ENCODE data around the gene ADGRF4. TPM values are rescaled to one million over a fixed set of nuclear protein-coding genes. Genes with fewer than 3 reads are reported as not detected.

The ADGRF4 gene
- total RNA-seq, 1 donor, result not detected

GRCh38 chr6:47674673-47675072, 23.7 kb upstream of the ADGRF4 start:
- H3K4me3 ChIP-seq (ENCODE audit: low read length), result no peak overlapping the region

GRCh38 chr6:47677381-47678100, 20.8 kb upstream of the ADGRF4 start:
- Histone ChIP-seq H3K4me1 (ENCODE audit: insufficient read depth, low read length) (no peaks in the 10 kb centered on the region), H3K4me3 (ENCODE audit: low read length) (no peak overlapping the region), H3K9me3 (ENCODE audit: low read depth, low read length) (no peaks in the 10 kb centered on the region), H3K27me3 (ENCODE audit: insufficient read depth, low read length) (no peaks in the 10 kb centered on the region)

More at GRCh38 chr6:47674673-47675072, 23.7 kb upstream of the ADGRF4 start:
- peaks cover 5% of the 10 kb centered on the region for H3K27me3 ChIP-seq (ENCODE audit: insufficient read depth, low read length)
- H3K9me3 ChIP-seq (ENCODE audit: low read depth, low read length), result no peaks in the 10 kb centered on the region
- no peaks in the 10 kb centered on the region for H3K4me1 ChIP-seq (ENCODE audit: insufficient read depth, low read length)

- Histone ChIP-seq H3K4me1 (ENCODE audit: insufficient read depth, low read length) (no peaks in the 10 kb centered on the region), H3K9me3 (ENCODE audit: low read depth, low read length) (no peaks in the 10 kb centered on the region), H3K4me3 (ENCODE audit: low read length) (no peak overlapping the region), H3K27me3 (ENCODE audit: insufficient read depth, low read length) (no peaks in the 10 kb centered on the region)
These were observed 19.6 kb upstream of the ADGRF4 start for GRCh38 chr6:47678739-47679138.

GRCh38 chr6:47679322-47679906, 19.0 kb upstream of the ADGRF4 start:
- Histone ChIP-seq H3K4me3 (ENCODE audit: low read length) (no peak overlapping the region), H3K27me3 (ENCODE audit: insufficient read depth, low read length) (no peaks in the 10 kb centered on the region), H3K4me1 (ENCODE audit: insufficient read depth, low read length) (no peaks in the 10 kb centered on the region), H3K9me3 (ENCODE audit: low read depth, low read length) (no peaks in the 10 kb centered on the region)

GRCh38 chr6:47680051-47680450, 18.3 kb upstream of the ADGRF4 start:
- no peaks in the 10 kb centered on the region for H3K4me1 ChIP-seq (ENCODE audit: insufficient read depth, low read length)
- no peaks in the 10 kb centered on the region for H3K27me3 ChIP-seq (ENCODE audit: insufficient read depth, low read length)
- no peaks in the 10 kb centered on the region for H3K9me3 ChIP-seq (ENCODE audit: low read depth, low read length)
- no peak overlapping the region for H3K4me3 ChIP-seq (ENCODE audit: low read length)

GRCh38 chr6:47680724-47681123, 17.7 kb upstream of the ADGRF4 start:
- H3K4me3 ChIP-seq (ENCODE audit: low read length), result no peak overlapping the region
- no peaks in the 10 kb centered on the region for H3K27me3 ChIP-seq (ENCODE audit: insufficient read depth, low read length)
- H3K4me1 ChIP-seq (ENCODE audit: insufficient read depth, low read length), result no peaks in the 10 kb centered on the region
- no peaks in the 10 kb centered on the region for H3K9me3 ChIP-seq (ENCODE audit: low read depth, low read length)

GRCh38 chr6:47681201-47681990, 17.0 kb upstream of the ADGRF4 start:
- Histone ChIP-seq H3K9me3 (ENCODE audit: low read depth, low read length) (no peaks in the 10 kb centered on the region), H3K4me1 (ENCODE audit: insufficient read depth, low read length) (no peaks in the 10 kb centered on the region), H3K4me3 (ENCODE audit: low read length) (no peak overlapping the region), H3K27me3 (ENCODE audit: insufficient read depth, low read length) (no peaks in the 10 kb centered on the region)

GRCh38 chr6:47686411-47686810, 12.0 kb upstream of the ADGRF4 start:
- Histone ChIP-seq H3K4me3 (ENCODE audit: low read length) (no peak overlapping the region), H3K9me3 (ENCODE audit: low read depth, low read length) (no peaks in the 10 kb centered on the region), H3K4me1 (ENCODE audit: insufficient read depth, low read length) (no peaks in the 10 kb centered on the region), H3K27me3 (ENCODE audit: insufficient read depth, low read length) (no peaks in the 10 kb centered on the region)

GRCh38 chr6:47687432-47687831, 10.9 kb upstream of the ADGRF4 start:
- Histone ChIP-seq H3K27me3 (ENCODE audit: insufficient read depth, low read length) (no peaks in the 10 kb centered on the region), H3K4me3 (ENCODE audit: low read length) (no peak overlapping the region), H3K9me3 (ENCODE audit: low read depth, low read length) (no peaks in the 10 kb centered on the region), H3K4me1 (ENCODE audit: insufficient read depth, low read length) (no peaks in the 10 kb centered on the region)

- no peaks in the 10 kb centered on the region for H3K4me1 ChIP-seq (ENCODE audit: insufficient read depth, low read length)
- no peak overlapping the region for H3K4me3 ChIP-seq (ENCODE audit: low read length)
- H3K9me3 ChIP-seq (ENCODE audit: low read depth, low read length), result no peaks in the 10 kb centered on the region
- no peaks in the 10 kb centered on the region for H3K27me3 ChIP-seq (ENCODE audit: insufficient read depth, low read length)
These were observed 8.2 kb upstream of the ADGRF4 start for GRCh38 chr6:47690214-47690613.

- no peak overlapping the region for H3K4me3 ChIP-seq (ENCODE audit: low read length)
- H3K4me1 ChIP-seq (ENCODE audit: insufficient read depth, low read length), result no peaks in the 10 kb centered on the region
- no peaks in the 10 kb centered on the region for H3K9me3 ChIP-seq (ENCODE audit: low read depth, low read length)
- H3K27me3 ChIP-seq (ENCODE audit: insufficient read depth, low read length), result no peaks in the 10 kb centered on the region
These were observed 7.6 kb upstream of the ADGRF4 start for GRCh38 chr6:47690791-47691190.

GRCh38 chr6:47697925-47698324, 455 bp upstream of the ADGRF4 start:
- Histone ChIP-seq H3K9me3 (ENCODE audit: low read depth, low read length) (no peaks in the 10 kb centered on the region), H3K4me1 (ENCODE audit: insufficient read depth, low read length) (no peaks in the 10 kb centered on the region), H3K4me3 (ENCODE audit: low read length) (no peak overlapping the region), H3K27me3 (ENCODE audit: insufficient read depth, low read length) (no peaks in the 10 kb centered on the region)

- H3K27me3 ChIP-seq (ENCODE audit: insufficient read depth, low read length), result no peaks in the 10 kb centered on the region
- H3K4me3 ChIP-seq (ENCODE audit: low read length), result no peak overlapping the region
- H3K9me3 ChIP-seq (ENCODE audit: low read depth, low read length), result no peaks in the 10 kb centered on the region
- H3K4me1 ChIP-seq (ENCODE audit: insufficient read depth, low read length), result no peaks in the 10 kb centered on the region
These were observed 1.7 kb downstream of the ADGRF4 start for GRCh38 chr6:47700053-47700452.

GRCh38 chr6:47700596-47700995, 2.2 kb downstream of the ADGRF4 start:
- no peak overlapping the region for H3K4me3 ChIP-seq (ENCODE audit: low read length)
- no peaks in the 10 kb centered on the region for H3K9me3 ChIP-seq (ENCODE audit: low read depth, low read length)
- H3K27me3 ChIP-seq (ENCODE audit: insufficient read depth, low read length), result no peaks in the 10 kb centered on the region
- no peaks in the 10 kb centered on the region for H3K4me1 ChIP-seq (ENCODE audit: insufficient read depth, low read length)

- H3K4me3 ChIP-seq (ENCODE audit: low read length), result no peak overlapping the region
- H3K9me3 ChIP-seq (ENCODE audit: low read depth, low read length), result no peaks in the 10 kb centered on the region
- no peaks in the 10 kb centered on the region for H3K4me1 ChIP-seq (ENCODE audit: insufficient read depth, low read length)
- H3K27me3 ChIP-seq (ENCODE audit: insufficient read depth, low read length), result no peaks in the 10 kb centered on the region
These were observed 3.0 kb downstream of the ADGRF4 start for GRCh38 chr6:47701363-47701762.
